ENCODE results near the gene AFAP1.

AFAP1 gene

DNA sequence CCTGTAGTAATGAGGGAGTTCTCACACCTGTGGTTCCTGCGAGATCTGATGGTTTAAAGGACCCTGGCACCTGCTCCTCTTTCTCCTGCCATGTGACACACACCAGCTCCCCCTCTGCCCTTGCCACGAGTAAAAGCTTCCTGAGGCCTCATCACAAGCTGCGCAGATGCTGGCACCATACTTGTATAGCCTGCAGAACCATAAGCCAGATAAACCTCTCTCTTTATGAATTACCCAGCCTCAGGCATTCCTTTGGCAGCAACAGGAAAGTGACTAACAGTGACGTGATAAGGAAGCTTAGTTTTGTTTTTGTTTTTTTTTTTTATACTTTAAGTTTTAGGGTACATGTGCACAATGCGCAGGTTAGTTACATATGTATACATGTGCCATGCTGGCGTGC is 130.9 kb downstream of the AFAP1 start:
- Histone ChIP-seq H3K4me3 (ENCODE audit: low read length in 2 of 2) (no peak overlapping the region), H3K9me3 (ENCODE audit: control insufficient read depth in 2 of 2, low read length in 2 of 2) (no peaks in the 10 kb centered on the region), H3K4me1 (ENCODE audit: control insufficient read depth, insufficient read depth, low read length) (peaks cover 71% of the 10 kb centered on the region), H3K36me3 (ENCODE audit: control insufficient read depth in 2 of 2, insufficient read depth in 2 of 2, low read length in 2 of 2) (peaks cover 12 to 17% of the 10 kb centered on the region in 2 donors), H3K27ac (ENCODE audit: low read length) (no peak overlapping the region), H3K9ac (ENCODE audit: low read length in 2 of 2) (no peak overlapping the region), H3K27me3 (ENCODE audit: control insufficient read depth in 1 of 2, insufficient read depth in 2 of 2, low read length in 2 of 2) (no peaks in the 10 kb centered on the region)

DNA sequence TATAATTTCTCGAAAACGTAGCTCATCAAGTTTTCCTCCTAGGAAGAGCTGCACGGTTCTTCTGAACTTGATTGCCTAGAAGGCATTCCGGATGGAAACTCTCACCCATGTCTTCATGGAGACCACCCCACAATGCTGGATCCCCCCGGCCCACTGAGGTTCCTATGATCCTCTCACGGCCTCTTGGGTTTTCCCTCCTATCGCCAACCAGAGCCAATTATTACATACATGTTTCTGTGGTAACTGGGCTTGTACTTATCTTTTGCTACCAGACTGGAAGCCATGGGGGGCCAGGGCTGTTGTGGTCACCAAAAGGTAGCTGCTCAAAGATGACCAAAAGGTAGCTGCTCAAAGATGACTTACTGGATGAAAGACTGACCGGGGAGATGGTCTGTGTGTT is 131.5 kb downstream of the AFAP1 start:
- peaks cover 69% of the 10 kb centered on the region for H3K4me1 ChIP-seq (ENCODE audit: control insufficient read depth, insufficient read depth, low read length)

DNA sequence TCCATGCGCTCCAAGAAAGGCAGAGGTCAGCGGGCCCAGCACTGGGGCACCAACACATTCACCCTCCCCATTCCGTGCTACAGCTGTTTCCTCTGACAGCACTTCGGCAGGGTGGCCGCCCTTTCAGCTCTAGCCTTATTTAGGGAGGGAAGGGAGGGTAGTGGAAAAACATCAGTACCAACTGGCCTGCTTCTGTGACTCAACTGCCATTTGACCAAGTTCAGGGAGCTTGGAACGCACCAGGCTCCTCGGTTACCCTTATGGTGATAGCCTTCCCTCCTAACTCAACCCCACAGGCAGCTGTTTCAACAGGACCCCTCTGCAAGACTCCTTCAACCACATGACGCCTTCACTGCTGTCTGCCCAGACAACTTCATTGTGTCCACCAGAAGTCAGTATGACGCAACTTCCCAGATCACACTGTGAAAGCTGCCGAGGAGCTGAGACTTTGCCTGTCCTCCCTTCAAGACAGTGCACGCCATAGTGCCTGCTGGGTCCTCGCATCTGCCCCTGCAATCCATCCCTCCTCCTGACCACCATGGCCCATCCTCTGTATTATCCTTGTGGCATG is 132.2 kb downstream of the AFAP1 start:
- no peaks in the 10 kb centered on the region for H3K9me3 ChIP-seq (ENCODE audit: control insufficient read depth in 2 of 2, low read length in 2 of 2)
- H3K4me3 ChIP-seq (ENCODE audit: low read length in 2 of 2), result no peak overlapping the region
- peak overlapping the region; percentile 90 for H3K27ac ChIP-seq (ENCODE audit: low read length)
- H3K4me1 ChIP-seq (ENCODE audit: control insufficient read depth, insufficient read depth, low read length), result peaks cover 62% of the 10 kb centered on the region
- H3K27me3 ChIP-seq (ENCODE audit: control insufficient read depth in 1 of 2, insufficient read depth in 2 of 2, low read length in 2 of 2), result no peaks in the 10 kb centered on the region
- peaks cover 12 to 15% of the 10 kb centered on the region in 2 donors for H3K36me3 ChIP-seq (ENCODE audit: control insufficient read depth in 2 of 2, insufficient read depth in 2 of 2, low read length in 2 of 2)
- H3K9ac ChIP-seq (ENCODE audit: low read length in 2 of 2), result peak overlapping the region in 1 of 2 donors; percentile 25

More for the DNA sequence above, 131.5 kb downstream of the AFAP1 start:
- Histone ChIP-seq H3K27ac (ENCODE audit: low read length) (peak overlapping the region; percentile 90), H3K4me3 (ENCODE audit: low read length in 2 of 2) (no peak overlapping the region), H3K9me3 (ENCODE audit: control insufficient read depth in 2 of 2, low read length in 2 of 2) (no peaks in the 10 kb centered on the region), H3K9ac (ENCODE audit: low read length in 2 of 2) (no peak overlapping the region), H3K36me3 (ENCODE audit: control insufficient read depth in 2 of 2, insufficient read depth in 2 of 2, low read length in 2 of 2) (peaks cover 12 to 15% of the 10 kb centered on the region in 2 donors), H3K27me3 (ENCODE audit: control insufficient read depth in 1 of 2, insufficient read depth in 2 of 2, low read length in 2 of 2) (no peaks in the 10 kb centered on the region)

DNA sequence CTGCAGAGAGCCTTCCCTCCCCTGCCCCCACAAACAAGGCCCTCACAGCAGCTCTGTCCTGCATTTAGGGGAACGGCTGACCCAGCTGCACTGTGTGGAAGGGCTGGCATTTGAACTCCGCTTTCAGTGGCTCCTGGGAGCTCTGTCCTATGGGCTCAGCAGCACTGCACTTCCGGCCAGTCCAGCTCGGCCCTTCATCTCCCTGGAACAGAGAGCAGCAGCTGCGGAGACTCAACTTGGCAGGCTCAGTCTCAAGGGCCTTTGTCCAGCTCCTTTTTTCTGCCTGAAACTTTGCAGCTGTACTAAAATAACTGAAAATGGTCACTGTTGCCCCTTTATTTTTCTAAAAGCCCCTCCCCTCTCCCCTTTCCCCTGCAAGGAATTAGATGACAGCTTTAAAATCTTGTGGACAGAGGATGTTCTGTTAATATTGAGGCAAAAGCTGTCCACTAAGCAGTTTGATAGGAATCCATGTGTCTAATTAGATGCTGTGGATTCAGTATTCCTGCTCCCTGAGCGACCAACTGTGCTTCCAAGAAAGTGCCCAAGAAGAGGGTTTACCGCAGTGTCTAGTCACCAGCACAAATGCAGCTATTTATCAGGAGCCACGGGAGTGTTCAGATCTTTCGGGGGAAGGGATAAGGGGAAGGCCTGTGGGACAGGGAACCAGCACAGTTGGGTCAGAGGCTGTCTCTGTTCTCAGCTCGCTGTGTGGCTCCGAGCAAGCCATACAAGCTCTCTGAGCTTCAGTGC is 133.1 kb downstream of the AFAP1 start:
- H3K27ac ChIP-seq (ENCODE audit: low read length), result peak overlapping the region; percentile 90
- peaks cover 53% of the 10 kb centered on the region for H3K4me1 ChIP-seq (ENCODE audit: control insufficient read depth, insufficient read depth, low read length)
- peaks cover 12 to 15% of the 10 kb centered on the region in 2 donors for H3K36me3 ChIP-seq (ENCODE audit: control insufficient read depth in 2 of 2, insufficient read depth in 2 of 2, low read length in 2 of 2)
- H3K4me3 ChIP-seq (ENCODE audit: low read length in 2 of 2), result peak overlapping the region in 1 of 2 donors; percentile 35
- H3K27me3 ChIP-seq (ENCODE audit: control insufficient read depth in 1 of 2, insufficient read depth in 2 of 2, low read length in 2 of 2), result no peaks in the 10 kb centered on the region
- H3K9me3 ChIP-seq (ENCODE audit: control insufficient read depth in 2 of 2, low read length in 2 of 2), result no peaks in the 10 kb centered on the region
- H3K9ac ChIP-seq (ENCODE audit: low read length in 2 of 2), result peak overlapping the region; percentile 25 to 36

DNA sequence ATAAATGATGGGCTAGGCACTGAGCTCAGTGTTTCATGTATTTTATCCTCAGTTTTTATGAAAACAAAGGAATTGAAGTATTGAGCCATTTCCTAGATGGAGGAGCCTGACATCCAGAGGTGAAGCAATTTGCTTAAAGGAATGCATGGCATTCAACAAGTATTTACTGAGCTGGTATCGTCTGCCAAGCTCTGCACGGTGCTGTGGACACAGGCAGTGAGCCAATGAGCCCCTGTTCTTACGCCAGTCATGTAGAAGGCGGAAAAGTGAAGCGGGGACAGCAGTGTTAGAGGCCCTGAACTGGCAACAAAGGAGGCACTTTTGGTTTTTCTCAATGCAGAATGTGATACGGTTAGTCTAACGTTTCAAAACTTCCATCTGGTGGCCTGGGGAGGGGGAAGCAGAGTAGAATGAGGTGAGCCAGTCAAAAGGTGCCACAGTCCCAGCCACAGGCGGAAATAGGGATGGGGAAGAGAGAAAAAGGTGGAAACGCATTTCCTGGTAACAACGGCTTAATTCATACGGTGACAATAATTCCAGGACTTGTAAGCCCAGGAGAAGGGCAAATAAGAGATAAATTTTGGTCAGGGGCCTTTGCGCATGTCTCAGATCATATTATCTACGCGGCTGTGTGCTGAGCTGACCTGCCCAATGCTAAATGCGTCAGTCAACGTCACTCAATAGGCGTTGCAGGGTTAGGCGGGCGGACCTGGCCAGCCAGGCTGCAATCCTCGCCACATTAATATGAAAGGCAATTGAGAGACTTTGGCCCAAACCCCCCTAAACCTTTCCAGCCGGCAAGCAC is 133.9 kb downstream of the AFAP1 start:
- H3K4me1 ChIP-seq (ENCODE audit: control insufficient read depth, insufficient read depth, low read length), result peaks cover 45% of the 10 kb centered on the region
- peak overlapping the region; percentile 38 to 47 for H3K9ac ChIP-seq (ENCODE audit: low read length in 2 of 2)
- H3K27me3 ChIP-seq (ENCODE audit: control insufficient read depth in 1 of 2, insufficient read depth in 2 of 2, low read length in 2 of 2), result no peaks in the 10 kb centered on the region
- H3K4me3 ChIP-seq (ENCODE audit: low read length in 2 of 2), result peak overlapping the region; percentile 22 to 49
- peaks cover 12 to 17% of the 10 kb centered on the region in 2 donors for H3K36me3 ChIP-seq (ENCODE audit: control insufficient read depth in 2 of 2, insufficient read depth in 2 of 2, low read length in 2 of 2)
- H3K27ac ChIP-seq (ENCODE audit: low read length), result peak overlapping the region; percentile 90
- H3K9me3 ChIP-seq (ENCODE audit: control insufficient read depth in 2 of 2, low read length in 2 of 2), result no peaks in the 10 kb centered on the region

DNA sequence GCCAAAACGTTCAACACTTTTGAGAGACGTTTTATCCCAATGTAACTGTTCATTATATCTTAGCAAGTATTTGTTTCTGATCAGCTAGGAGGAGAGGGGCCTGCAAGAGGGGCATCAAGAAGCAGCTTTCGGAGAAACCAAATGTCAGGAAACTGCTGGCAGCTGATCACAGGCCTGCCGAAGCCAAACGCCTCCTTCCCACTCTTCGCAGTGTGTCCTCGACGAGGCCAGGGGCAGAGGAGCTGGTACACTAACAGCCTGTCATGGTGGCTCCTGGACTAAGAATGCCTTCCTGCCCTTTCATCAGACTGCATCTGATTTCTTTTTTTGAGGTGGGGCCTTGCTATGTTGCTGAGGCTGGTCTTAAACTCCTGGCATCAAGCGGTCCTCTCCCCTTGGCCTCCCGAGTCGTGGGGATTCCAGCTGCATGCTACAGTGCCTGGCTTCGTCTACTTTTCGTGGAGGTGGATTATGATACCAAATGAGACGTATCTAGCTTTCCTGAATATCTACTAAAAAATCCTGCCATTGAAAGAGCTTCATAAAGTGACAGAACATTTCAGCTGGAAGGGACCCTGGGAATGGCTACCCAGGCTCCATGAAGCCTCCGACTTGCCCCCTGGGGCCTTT is 134.8 kb downstream of the AFAP1 start:
- H3K9ac ChIP-seq (ENCODE audit: low read length in 2 of 2), result peak overlapping the region in 1 of 2 donors; percentile 34
- H3K36me3 ChIP-seq (ENCODE audit: control insufficient read depth in 2 of 2, insufficient read depth in 2 of 2, low read length in 2 of 2), result peaks cover 18 to 26% of the 10 kb centered on the region in 2 donors
- H3K27me3 ChIP-seq (ENCODE audit: control insufficient read depth in 1 of 2, insufficient read depth in 2 of 2, low read length in 2 of 2), result no peaks in the 10 kb centered on the region
- H3K9me3 ChIP-seq (ENCODE audit: control insufficient read depth in 2 of 2, low read length in 2 of 2), result no peaks in the 10 kb centered on the region
- no peak overlapping the region for H3K4me3 ChIP-seq (ENCODE audit: low read length in 2 of 2)
- peak overlapping the region; percentile 90 for H3K27ac ChIP-seq (ENCODE audit: low read length)
- peaks cover 38% of the 10 kb centered on the region for H3K4me1 ChIP-seq (ENCODE audit: control insufficient read depth, insufficient read depth, low read length)

DNA sequence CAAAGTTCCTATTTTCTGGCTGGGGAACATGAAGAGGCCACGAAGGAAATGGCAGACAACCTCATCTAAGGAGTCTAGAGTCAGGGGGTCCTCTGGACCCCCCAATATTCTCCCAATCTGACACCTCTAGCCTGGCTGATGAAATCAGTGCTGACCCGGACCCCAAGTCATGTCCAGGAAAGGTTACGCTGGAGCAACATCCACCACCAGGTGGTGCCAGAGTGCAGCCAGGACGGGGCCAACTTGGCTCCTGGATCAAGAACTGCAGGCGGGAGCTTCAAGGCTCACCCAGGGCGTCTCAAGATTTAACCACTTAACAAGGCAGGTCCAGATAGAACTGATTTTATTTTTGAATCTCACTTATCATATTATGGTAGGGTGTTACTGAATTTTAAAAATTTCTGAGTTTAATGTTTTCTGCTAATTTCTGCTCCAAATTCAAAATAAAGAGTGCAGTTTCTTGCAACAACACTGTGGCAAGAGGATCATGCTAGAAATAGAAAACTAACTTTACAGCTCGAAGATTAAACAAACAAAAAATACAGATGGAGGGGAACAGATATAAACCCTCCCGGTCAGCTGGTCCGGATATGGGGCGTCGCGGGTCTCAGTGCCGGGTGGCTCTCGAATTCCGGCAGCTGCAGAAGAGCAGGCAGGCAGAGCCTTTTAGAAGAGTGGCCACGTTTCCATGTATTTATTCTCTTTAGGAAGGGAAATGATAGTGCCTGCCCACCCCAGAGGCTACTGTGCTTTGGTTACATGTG is 135.5 kb downstream of the AFAP1 start:
- H3K27ac ChIP-seq (ENCODE audit: low read length), result peak overlapping the region; percentile 90
- H3K4me3 ChIP-seq (ENCODE audit: low read length in 2 of 2), result no peak overlapping the region
- no peaks in the 10 kb centered on the region for H3K9me3 ChIP-seq (ENCODE audit: control insufficient read depth in 2 of 2, low read length in 2 of 2)
- H3K36me3 ChIP-seq (ENCODE audit: control insufficient read depth in 2 of 2, insufficient read depth in 2 of 2, low read length in 2 of 2), result peaks cover 22 to 28% of the 10 kb centered on the region in 2 donors
- H3K27me3 ChIP-seq (ENCODE audit: control insufficient read depth in 1 of 2, insufficient read depth in 2 of 2, low read length in 2 of 2), result no peaks in the 10 kb centered on the region
- no peak overlapping the region for H3K9ac ChIP-seq (ENCODE audit: low read length in 2 of 2)
- peaks cover 38% of the 10 kb centered on the region for H3K4me1 ChIP-seq (ENCODE audit: control insufficient read depth, insufficient read depth, low read length)

DNA sequence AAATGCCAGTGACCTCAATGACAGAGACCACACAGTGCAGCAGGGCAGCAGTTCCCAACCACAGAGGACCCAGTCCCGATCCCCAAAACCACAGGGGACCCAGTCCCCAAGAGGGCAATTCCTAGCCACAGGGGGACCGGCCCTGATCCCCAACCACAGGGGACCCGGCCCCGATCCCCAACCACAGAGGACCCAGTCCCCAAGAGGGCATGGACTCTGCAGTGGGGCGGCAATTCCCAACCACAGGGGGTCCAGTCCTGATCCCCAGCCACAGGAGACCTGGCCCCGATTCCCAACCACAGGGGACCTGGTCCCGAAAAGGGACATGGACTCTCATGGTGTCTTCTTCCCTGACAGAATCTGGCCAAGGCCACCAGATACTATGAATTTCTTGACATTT is 136.3 kb downstream of the AFAP1 start:
- Histone ChIP-seq H3K27me3 (ENCODE audit: control insufficient read depth in 1 of 2, insufficient read depth in 2 of 2, low read length in 2 of 2) (no peaks in the 10 kb centered on the region), H3K9ac (ENCODE audit: low read length in 2 of 2) (no peak overlapping the region), H3K9me3 (ENCODE audit: control insufficient read depth in 2 of 2, low read length in 2 of 2) (no peaks in the 10 kb centered on the region), H3K36me3 (ENCODE audit: control insufficient read depth in 2 of 2, insufficient read depth in 2 of 2, low read length in 2 of 2) (peaks cover 19 to 30% of the 10 kb centered on the region in 2 donors), H3K4me3 (ENCODE audit: low read length in 2 of 2) (no peak overlapping the region), H3K4me1 (ENCODE audit: control insufficient read depth, insufficient read depth, low read length) (peaks cover 45% of the 10 kb centered on the region), H3K27ac (ENCODE audit: low read length) (peak overlapping the region; percentile 41)

DNA sequence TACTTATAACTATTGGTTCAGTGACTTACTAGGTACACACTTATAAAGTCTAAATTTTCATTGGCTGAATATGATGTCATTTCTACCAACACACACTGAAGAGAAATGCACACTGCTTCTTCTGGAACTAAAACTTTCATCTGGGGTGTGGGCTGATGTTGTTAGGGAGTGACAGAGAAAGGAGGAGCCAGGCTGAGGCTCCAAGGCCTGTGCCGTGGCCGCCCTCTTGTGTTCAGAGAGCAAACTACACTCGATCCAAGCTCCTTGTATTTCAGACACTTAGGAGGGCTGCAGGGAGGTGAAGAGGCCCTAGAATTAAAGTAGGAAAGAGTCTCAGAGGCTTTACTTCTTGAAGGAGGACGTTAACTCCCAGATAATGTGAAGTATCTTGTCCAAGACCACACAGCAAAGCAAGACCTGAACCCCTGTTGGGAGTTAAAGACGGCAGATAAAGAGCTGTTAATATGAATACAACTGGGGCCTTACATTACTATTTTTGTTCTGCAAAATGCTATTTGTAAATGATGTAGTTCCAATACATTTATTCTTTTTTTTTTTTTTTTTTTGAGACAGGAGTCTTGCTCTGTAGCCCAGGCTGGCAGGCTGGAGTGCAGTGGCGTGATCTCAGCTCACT is 137.5 kb downstream of the AFAP1 start:
- H3K9ac ChIP-seq (ENCODE audit: low read length in 2 of 2), result no peak overlapping the region
- no peak overlapping the region for H3K4me3 ChIP-seq (ENCODE audit: low read length in 2 of 2)
- no peak overlapping the region for H3K27ac ChIP-seq (ENCODE audit: low read length)
- peaks cover 19 to 30% of the 10 kb centered on the region in 2 donors for H3K36me3 ChIP-seq (ENCODE audit: control insufficient read depth in 2 of 2, insufficient read depth in 2 of 2, low read length in 2 of 2)
- no peaks in the 10 kb centered on the region for H3K9me3 ChIP-seq (ENCODE audit: control insufficient read depth in 2 of 2, low read length in 2 of 2)
- H3K27me3 ChIP-seq (ENCODE audit: control insufficient read depth in 1 of 2, insufficient read depth in 2 of 2, low read length in 2 of 2), result no peaks in the 10 kb centered on the region
- peaks cover 39% of the 10 kb centered on the region for H3K4me1 ChIP-seq (ENCODE audit: control insufficient read depth, insufficient read depth, low read length)
